Right lung (tissue), 5 donors: Measurements from ENCODE around the gene PLSCR3. TPM values are rescaled to one million over a fixed set of nuclear protein-coding genes. Genes with fewer than 3 reads are reported as not detected.

Experiments
- DNase-seq, 2 donors: peaks; one replicate each; pipeline ENCODE4 v3.0.0-alpha.2; 2013
- polyA plus RNA-seq, 5 donors: library from polyadenylated mRNA; unstranded; fragments of 120-200 nt; gene quantifications; one replicate each; pipeline versions ENCODE4 v1.2.1 to v1.2.3, GENCODE V29; 2013; ENCODE audit warnings: inconsistent platforms in 1 of 5, low replicate concordance in 1 of 5; ENCODE audit not compliant: insufficient read length in 5 of 5, insufficient read depth in 1 of 5

PLSCR3 gene
- polyA plus RNA-seq, 5 donors, result 39.3 to 74.6 (median 57.6) TPM

DNA sequence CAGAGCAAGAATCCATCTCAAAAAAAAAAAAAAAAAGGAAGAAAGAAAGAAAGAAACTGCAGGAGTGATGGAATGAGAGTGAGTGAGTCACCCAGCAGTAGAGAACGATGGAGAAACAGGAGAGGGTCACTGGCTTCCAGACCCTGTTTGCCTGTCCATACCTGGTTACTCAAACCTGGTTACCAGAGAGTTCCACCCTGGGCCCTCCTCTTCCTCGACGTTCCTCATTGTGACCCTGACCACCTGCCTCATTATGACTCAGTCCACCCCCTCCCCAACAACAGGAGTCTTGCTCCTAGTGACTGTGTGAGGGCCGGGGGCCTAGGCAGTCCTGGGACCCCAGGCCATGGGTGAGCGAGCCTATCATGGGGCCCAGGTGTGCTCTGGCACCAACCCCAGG is 34.2 kb upstream of the PLSCR3 start, which contains the start of gene SPEM3:
Gene SPEM3 (plus strand): TSS at position 301 of the 400 bp plus-strand sequence. CDS start 46 bp downstream, at position 347.
- DNase-seq, result no peak

DNA sequence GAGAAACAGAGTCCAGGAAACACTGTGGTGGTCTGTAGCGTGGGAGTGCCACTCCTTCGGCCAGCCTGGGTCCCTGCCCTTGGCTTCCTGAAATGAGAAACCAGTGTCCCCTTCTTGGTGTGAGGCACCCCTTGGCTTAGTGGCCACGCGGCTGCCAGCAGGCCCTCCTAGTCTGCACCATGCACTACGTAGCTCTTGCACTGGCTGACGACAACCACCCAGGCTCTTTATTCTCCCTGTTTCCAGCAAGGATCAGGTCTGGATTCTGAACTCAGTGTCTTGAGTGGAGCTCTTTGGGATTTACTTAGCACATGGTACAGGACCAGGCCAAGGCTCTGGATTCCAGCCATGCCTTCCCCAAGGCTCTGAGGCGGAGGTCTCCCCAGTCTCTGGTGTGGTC is 33.2 kb upstream of the PLSCR3 start:
- no peak for DNase-seq

DNA sequence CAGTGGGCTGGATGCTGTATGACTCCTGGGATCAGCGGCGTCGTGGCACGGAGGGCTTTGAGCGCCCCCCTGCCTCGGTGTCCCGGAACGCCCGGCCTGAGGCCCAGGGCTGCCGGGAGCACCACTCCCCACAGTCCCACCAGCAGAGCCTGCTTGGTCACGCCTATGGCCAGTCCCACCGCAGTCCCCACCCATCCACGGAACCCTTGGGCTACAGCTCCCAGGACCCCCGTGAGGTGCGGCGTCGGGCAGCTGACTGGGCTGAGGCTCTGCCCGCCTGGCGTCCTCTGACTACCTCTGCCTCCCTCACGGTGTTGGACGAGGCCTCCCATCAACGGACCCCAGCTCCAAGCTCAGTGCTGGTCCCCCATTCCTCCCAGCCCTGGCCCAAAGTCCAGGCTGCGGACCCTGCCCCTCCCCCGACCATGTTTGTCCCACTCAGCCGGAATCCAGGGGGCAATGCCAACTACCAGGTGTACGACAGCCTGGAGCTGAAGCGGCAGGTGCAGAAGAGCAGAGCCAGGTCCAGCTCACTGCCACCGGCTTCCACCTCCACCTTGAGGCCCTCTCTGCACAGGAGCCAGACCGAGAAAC is 32.7 kb upstream of the PLSCR3 start:
- no peak for DNase-seq

DNA sequence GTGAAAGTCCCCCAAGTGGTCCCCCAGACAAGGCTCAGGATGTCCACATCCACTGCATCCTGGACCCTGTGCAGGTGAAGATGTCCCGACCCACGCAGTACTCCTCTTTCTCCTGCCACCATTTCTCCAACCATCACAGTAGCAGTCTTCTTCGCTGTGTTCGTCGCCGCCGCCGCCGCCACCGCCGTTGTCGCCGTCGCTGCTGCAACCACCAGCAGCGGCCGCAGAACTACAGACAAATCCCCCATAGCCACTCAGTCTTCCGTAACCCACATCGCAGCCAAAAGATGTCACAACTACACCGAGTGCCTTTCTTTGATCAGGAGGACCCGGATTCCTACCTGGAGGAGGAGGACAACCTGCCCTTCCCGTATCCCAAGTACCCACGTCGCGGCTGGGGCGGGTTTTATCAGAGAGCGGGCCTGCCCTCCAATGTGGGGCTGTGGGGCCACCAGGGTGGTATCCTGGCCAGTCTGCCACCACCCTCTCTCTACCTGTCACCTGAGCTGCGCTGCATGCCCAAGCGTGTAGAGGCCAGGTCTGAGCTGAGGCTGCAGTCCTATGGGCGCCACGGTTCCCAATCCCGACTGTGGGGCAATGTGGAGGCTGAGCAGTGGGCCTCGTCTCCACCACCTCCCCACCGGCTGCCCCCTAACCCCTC is 32.0 kb upstream of the PLSCR3 start:
- no peak for DNase-seq

DNA sequence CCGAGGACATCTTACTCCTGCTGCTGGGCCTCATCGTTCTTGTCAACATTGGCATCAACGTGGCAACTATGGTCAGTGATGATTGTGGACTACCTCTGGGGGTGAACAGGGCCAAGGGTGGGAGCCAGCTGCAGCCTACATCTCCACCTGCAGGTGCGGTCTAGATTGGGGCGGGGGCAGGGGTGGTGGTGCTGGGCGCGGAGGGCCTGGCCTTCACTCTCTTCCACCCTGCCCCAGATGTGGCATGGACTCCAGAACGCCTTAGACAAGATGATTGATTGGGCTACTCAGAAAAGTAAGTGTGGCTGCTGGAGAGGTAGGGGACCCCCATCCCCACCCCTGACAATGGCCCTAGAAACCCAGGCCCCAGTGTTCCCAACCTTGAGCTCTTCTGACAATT is 31.4 kb upstream of the PLSCR3 start:
- DNase-seq, result no peak

DNA sequence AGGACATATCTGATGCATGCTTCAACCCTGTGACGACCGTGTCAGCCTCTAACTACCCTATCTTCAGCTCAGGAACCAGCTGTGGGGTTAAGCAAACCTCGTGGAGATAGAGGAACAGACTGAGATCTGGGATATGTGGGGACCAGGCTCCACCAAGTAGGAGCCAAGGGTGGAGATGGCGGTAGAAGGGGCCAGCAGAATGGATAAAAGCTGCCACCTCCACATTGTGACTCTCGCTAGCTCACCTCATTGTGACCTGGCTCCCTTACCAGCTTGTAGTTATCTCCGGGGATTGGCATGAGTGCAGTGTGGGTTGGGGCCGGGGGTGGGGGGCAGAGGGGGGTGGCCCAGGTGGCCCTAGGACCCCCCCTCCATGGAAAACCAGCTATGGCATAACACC is 31.0 kb upstream of the PLSCR3 start, which contains the start of gene SPEM2:
Gene SPEM2 (plus strand): TSS at position 301 of the 400 bp plus-strand sequence. CDS start 73 bp downstream, at position 374.
- no peak for DNase-seq

DNA sequence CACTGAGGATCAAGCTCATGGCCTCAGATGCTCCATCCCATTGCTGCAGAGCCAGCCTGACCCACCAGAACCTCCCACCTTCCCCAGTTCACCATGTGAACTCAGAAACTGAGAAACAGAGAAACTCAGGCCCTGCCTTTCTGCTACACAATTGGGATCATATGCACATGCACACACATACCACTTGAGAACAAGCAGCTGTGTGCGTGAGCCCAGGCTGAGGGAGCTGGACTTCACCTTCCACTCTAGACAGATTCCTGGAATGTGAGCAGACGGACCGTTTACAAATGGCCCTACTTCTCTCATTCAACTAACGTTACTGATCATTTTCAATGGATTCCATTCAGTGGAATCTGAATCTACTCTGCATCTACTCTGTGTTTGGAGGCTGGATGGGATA is 29.4 kb upstream of the PLSCR3 start:
- no peak for DNase-seq

DNA sequence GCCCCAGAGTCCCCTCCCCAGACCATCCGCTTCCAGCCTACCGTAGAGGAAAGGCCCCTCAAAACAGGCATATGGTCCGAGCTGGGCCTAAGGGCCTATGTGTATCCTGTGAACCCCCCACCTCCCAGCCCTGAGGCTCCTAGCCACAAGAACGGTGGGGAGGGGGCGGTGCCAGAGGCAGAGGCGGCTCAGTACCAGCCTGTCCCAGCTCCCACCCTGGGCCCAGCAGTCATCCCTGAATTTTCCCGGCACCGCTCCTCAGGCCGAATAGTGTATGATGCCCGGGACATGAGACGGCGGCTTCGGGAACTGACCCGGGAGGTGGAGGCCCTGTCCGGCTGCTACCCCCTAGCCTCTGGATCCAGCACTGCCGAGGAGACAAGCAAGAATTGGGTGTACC is 26.9 kb upstream of the PLSCR3 start:
- no peak for DNase-seq

DNA sequence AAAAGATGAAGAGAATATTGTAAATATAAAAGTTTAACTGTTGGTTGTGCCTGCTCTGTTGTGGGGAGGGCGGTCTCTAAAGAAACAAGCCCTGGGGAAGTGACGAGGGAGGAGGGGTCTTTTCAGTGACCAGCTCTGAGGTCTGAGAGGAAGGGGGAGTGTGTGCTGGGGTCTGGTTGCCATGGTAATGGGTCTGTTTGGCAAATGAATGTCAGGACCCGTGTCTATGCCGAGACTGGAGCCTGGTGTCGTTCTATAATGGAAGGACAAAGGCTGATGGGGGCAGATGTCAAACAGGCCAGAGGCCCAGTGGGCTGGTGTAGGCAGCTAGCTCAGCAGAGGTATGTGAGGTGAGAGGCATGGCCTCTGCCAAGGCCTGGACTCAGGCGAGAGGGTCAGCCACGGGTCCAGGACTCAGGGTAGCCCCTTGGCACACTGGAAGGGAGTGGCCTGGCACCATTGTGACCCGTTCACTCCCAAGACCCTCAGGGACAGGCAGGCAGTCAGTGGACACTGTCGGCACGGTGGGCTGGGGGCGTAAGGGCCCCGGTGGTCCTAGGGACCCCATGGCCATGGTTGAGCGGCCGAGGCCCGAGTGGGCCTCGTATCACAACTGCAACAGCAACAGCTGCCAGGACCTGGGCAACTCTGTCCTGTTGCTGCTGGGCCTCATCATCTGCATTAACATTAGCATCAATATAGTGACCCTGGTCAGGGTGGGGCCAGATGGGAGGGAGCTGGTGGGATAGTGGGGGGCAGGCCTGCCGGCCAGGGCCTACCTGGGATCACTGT is 25.7 kb upstream of the PLSCR3 start, which contains the start of gene SPEM1:
Gene SPEM1 (plus strand): TSS at position 506 of the 792 bp plus-strand sequence. CDS start 61 bp downstream, at position 567.
- DNase-seq, result peak; percentile 45 to 54

DNA sequence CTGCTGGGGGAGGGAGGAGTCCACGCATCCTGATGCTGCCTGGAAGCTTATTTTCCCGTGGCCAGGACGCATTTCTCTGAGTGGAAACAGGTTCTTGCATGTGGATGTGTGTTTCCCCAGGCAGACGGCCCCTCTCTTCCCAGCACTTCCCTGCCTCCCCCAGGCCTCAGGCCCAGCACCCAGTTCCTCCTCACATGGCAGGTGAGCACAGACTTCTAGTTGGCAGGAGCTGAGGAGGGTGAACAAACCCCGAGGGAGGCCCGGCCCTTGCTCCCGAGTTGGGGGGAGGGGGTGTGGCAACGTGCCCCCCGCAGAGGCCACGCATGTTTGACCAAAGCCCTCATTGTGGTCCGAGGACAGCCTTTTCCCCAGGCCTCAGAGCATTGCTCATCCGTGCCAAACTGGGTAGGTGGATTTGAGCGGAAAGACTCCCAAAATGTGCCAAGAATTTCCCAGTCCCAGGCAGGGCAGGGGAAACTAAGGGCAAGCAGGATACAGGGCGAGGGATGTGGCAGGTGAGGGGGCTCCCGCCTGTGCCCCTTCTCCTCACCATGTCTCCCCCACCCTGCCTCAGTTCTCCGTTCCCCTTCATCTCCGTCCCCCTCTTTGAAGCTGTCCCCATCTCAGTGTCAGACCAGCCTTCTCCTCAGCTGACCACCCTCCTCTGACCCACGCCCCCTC is 24.3 kb upstream of the PLSCR3 start:
- DNase-seq, result no peak

DNA sequence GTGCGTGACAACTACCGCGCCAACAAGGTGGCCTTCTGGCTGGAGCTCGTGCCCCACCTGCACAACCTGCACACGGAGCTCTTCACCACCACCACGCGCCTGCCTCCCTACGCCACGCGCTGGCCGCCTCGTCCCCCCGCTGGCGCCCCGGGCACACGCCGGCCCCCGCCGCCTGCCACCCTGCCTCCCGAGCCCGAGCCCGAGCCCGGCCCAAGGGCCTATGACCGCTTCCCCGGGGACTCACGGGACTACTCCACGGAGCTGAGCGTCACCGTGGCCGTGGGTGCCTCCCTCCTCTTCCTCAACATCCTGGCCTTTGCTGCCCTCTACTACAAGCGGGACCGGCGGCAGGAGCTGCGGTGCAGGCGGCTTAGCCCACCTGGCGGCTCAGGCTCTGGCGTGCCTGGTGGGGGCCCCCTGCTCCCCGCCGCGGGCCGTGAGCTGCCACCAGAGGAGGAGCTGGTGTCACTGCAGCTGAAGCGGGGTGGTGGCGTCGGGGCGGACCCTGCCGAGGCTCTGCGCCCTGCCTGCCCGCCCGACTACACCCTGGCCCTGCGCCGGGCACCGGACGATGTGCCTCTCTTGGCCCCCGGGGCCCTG is 22.8 kb upstream of the PLSCR3 start:
- no peak for DNase-seq

DNA sequence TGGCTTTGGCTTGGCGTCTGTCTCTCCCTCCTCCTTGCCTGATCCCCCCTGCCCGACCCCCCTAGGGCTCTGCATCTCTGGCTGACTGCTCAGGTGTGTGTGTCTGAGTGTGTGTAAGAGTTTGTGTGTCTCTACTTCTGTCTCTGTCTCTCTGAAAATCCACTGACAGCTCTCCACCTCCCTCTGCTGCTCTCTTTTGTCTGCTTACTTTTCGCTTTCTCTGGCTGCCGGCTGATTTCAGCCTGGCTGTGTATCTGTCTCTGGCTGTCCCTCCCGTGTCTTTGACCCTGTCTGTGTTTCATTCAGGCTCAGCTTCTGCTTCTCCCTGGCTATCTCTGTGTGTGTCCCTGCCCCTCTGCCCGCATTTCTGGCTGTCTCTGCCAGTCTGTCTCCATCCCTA is 22.0 kb upstream of the PLSCR3 start:
- no peak for DNase-seq

DNA sequence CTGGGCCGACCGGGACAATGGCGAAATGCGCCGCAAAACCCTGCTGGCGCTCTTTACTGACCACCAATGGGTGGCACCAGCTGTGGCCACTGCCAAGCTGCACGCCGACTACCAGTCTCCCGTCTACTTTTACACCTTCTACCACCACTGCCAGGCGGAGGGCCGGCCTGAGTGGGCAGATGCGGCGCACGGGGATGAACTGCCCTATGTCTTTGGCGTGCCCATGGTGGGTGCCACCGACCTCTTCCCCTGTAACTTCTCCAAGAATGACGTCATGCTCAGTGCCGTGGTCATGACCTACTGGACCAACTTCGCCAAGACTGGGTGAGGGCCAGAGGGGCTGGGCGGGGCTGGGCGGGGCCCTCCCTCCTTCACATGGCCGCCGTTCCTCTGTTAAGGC is 21.5 kb upstream of the PLSCR3 start:
- DNase-seq, result no peak

DNA sequence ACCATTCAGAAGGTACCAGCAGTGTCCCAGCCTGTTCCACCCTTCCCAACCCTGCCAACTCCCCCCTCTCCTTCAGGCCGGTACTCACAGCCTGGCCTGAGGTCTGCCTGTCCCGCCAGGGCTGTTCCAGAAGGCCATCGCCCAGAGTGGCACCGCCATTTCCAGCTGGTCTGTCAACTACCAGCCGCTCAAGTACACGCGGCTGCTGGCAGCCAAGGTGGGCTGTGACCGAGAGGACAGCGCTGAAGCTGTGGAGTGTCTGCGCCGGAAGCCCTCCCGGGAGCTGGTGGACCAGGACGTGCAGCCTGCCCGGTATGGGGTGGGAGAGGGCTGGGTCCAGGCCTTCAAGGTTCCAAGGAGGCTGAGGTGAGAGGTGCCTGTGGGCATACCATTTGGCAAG is 20.5 kb upstream of the PLSCR3 start:
- no peak for DNase-seq

DNA sequence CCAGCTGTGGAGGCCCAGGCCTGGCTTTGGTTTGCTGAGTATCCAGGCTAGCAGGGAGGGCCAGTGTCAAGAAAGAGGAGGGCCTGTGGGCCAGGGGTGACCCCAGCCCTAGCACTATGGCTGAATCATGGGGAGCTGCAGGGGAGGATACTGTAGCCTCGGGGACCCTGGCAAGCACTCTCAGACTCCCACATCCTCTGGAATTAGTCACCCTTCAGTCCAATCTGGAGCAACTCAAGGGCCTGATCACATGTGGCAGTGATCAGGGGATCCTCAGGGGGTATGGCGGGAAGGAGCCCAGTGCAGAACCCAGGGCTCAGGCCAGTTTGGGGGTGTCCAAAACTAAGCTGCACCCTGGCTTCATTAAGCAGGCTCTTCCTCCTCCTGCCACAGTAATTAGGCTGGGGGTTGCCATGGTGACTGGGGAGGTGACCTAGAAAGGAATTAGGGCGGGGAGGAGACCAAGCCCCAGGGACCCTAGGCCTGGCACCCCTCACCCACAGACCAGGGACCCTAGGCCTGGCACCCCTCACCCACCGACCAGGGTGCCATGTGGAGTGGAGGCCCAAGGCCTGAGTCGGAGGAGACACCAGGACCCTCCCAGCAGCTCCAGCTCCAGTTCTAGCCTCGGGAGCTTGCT is 19.1 kb upstream of the PLSCR3 start:
- DNase-seq, result no peak

DNA sequence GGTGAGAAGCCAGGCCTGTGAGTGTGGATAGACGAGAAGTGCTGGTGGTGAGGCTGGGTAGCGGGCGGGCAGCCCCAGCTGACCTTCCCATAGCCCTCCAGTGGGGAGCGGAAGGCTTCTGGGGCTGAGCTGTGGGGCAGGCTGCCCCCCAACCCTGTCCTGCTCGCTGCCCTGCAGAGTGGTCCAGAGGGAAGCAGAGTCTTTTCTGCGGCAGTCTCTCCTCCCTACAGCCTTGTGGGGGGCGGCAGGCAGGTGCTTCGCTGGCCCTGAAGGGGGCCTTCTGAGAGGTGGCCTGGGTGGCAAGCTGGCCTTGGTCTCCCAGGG is 17.1 kb upstream of the PLSCR3 start:
- no peak for DNase-seq

DNA sequence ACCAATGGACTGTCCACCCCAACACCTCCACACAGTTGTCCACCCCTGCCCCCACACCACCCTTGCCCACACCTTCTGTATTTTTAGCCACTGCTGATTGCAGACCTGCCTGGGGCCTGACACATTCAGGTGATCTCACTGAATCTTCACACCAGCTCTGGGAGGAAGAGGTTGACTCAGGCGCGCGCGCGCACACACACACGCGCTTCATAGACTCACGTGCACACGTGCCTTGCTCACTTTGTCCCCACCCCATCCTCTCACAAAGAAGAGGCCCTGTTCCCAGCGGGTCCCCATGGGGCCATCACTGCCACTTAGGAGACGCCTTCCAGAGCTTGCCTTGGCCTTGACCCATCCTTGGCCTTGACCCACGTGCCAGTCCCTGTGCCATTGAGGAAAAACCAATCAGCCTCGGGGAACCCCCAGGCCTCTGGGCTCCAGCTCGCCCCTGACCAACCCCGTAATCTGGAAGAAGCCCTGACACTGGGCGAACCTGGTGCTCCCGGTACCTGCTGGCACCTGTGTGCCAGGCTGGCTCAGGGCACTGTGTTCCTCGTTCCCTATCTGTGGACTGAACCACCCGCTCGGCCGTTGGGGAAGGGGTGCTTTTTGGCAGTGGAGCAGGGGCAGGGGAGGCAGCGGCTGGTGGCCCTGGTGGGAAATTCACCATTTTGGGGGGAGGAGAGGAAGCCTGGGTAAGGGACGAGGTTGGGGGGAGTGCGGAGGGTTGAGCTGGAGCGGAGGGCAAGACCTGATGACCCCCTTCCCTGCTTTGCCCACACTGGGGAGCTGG is 16.5 kb upstream of the PLSCR3 start:
- no peak for DNase-seq

DNA sequence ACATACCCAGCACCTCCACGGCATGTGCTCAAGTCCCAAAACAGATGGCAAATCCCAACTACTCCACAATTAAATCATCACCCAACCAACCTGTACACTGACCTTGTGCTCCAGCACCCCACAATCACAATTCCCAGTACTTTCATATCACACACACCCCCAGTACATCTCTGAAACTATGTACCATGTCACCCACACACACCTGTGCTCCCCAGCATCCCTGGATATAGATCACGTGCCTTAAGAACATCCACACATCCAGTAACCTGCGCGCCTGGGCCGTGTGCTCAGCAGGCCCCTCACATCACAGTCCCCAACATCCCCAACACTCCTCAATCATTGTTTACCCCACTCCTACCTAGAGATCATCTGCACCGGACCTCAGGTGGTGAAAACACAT is 15.4 kb upstream of the PLSCR3 start:
- DNase-seq, result no peak

DNA sequence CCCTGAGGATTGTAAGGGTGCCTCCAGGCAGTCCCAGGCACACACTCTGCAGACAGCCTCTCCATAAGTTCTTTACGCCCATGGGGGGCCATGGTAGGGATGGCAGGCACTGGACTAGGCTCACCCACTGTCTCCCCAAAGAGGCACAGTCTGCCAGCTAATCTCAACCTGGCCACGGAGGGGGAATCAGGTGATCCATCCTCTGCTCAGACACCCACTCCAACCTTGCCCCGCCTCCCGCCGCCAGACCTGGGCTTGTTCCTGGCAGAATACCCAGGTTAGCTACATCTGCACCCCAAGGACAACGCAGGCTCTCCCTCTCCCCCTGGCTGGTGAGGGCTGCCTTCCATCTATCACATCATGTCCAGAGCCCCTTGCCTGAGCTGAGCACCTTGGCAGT is 14.5 kb upstream of the PLSCR3 start:
- DNase-seq, result no peak

DNA sequence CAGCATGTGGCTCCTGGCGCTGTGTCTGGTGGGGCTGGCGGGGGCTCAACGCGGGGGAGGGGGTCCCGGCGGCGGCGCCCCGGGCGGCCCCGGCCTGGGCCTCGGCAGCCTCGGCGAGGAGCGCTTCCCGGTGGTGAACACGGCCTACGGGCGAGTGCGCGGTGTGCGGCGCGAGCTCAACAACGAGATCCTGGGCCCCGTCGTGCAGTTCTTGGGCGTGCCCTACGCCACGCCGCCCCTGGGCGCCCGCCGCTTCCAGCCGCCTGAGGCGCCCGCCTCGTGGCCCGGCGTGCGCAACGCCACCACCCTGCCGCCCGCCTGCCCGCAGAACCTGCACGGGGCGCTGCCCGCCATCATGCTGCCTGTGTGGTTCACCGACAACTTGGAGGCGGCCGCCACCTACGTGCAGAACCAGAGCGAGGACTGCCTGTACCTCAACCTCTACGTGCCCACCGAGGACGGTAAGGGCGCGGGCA is 14.0 kb upstream of the PLSCR3 start:
- no peak for DNase-seq
